ENCODE data around the gene ATP5F1D.

The ATP5F1D gene

GRCh38 chr19:1271528-1272422 is 30.2 kb downstream of the ATP5F1D start:
- DNase-seq: no peak

GRCh38 chr19:1272423-1273262 is 31.1 kb downstream of the ATP5F1D start:
- DNase-seq: no peak

- DNase-seq: no peak
These were observed 31.9 kb downstream of the ATP5F1D start for GRCh38 chr19:1273263-1274041.

GRCh38 chr19:1274081-1274851 is 32.7 kb downstream of the ATP5F1D start:
- DNase-seq: no peak

GRCh38 chr19:1274852-1275259 is 33.3 kb downstream of the ATP5F1D start:
- DNase-seq: no peak

GRCh38 chr19:1275260-1275975 is 33.9 kb downstream of the ATP5F1D start, which contains the start of gene FAM174C:
Gene FAM174C, plus strand, starts transcription at chr19:1275530. Its CDS starts 20 bp downstream, at chr19:1275550.
- peak; percentile 95 for DNase-seq

GRCh38 chr19:1275976-1276627 is 34.6 kb downstream of the ATP5F1D start:
- DNase-seq: no peak

GRCh38 chr19:1276628-1277022 is 35.1 kb downstream of the ATP5F1D start:
- DNase-seq: no peak

- DNase-seq: no peak
These were observed 35.5 kb downstream of the ATP5F1D start for GRCh38 chr19:1277061-1277460.

- no peak for DNase-seq
These were observed 36.5 kb downstream of the ATP5F1D start for GRCh38 chr19:1278074-1278473.

- no peak for DNase-seq
These were observed 37.4 kb downstream of the ATP5F1D start for GRCh38 chr19:1278713-1279660.

GRCh38 chr19:1279782-1280341 is 38.3 kb downstream of the ATP5F1D start:
- peak; percentile 45 for DNase-seq

GRCh38 chr19:1280636-1281568 is 39.4 kb downstream of the ATP5F1D start:
- DNase-seq: no peak

GRCh38 chr19:1281569-1282287 is 40.2 kb downstream of the ATP5F1D start:
- DNase-seq: no peak

GRCh38 chr19:1282588-1283206 is 41.1 kb downstream of the ATP5F1D start:
- no peak for DNase-seq

GRCh38 chr19:1283207-1283916 is 41.8 kb downstream of the ATP5F1D start:
- no peak for DNase-seq
